Spinal cord (tissue), 10 donors: ENCODE data around the gene SNAI3. TPM values are rescaled to one million over a fixed set of nuclear protein-coding genes. Genes with fewer than 3 reads are reported as not detected.
"Not testable (repeated sequence)": the region's sequence is repeated elsewhere in the genome, so short reads cannot be mapped to it uniquely, and the experiment has no call there.

ENCODE experiments used
- DNase-seq, 6 donors: peaks; one replicate each; pipeline versions ENCODE4 v3.0.0 to v3.0.0-alpha.2; 2013 to 2015; ENCODE audit warnings: low spot score in 6 of 6, low read depth in 4 of 6
- H3K27ac ChIP-seq: one replicate; pipeline ENCODE4 v1.5.1; 2013; ENCODE audit warnings: low read depth, low read length, control low read depth
- H3K27me3 ChIP-seq: one replicate; pipeline ENCODE4 v1.6.1; 2013; ENCODE audit warnings: low read length; ENCODE audit not compliant: control insufficient read depth, insufficient read depth
- H3K36me3 ChIP-seq: one replicate; pipeline ENCODE4 v1.6.1; 2013; ENCODE audit warnings: low read length; ENCODE audit not compliant: control insufficient read depth, insufficient read depth
- H3K4me1 ChIP-seq: one replicate; pipeline ENCODE4 v1.6.1; 2013; ENCODE audit warnings: low read length; ENCODE audit not compliant: control insufficient read depth, insufficient read depth
- H3K4me3 ChIP-seq: one replicate; pipeline ENCODE4 v1.5.1; 2013; ENCODE audit warnings: low read depth, low read length, control low read depth
- H3K9me3 ChIP-seq: one replicate; pipeline ENCODE4 v1.6.1; 2013; ENCODE audit warnings: low read length; ENCODE audit not compliant: control insufficient read depth, insufficient read depth
- WGBS: methylation state at CpG from one replicate; pipeline ENCODE4 v1.1.5; 2013; ENCODE audit warnings: missing lambda C conversion rate; ENCODE audit not compliant: insufficient coverage; 5-methylcytosine and 5-hydroxymethylcytosine counted together
- polyA plus RNA-seq, 2 donors: library from polyadenylated mRNA; unstranded; fragments of 120-200 nt; gene quantifications; one replicate each; pipeline ENCODE4 v1.2.1, GENCODE V29; 2013; ENCODE audit not compliant: insufficient read length in 2 of 2
- total RNA-seq, 2 donors: library from RNA; depleted of rRNA in 1 of 2; stranded (reverse); fragments of 120-200 nt in 1 of 2; fragments of >200 nt in 1 of 2; gene quantifications; one replicate each; pipeline versions ENCODE4 v1.2.3 to v1.2.4, GENCODE V29; 2013 to 2014
- donor health status: healthy.

The SNAI3 gene
- total and polyA plus RNA-seq, 4 donors, result 0.30 to 2.2 (median 1.3) TPM

GRCh38 chr16:88672776-88673175 lies 13.5 kb downstream of the SNAI3 start:
- peaks cover 2% of the 10 kb centered on the region for H3K27me3 ChIP-seq
- peaks cover 51% of the 10 kb centered on the region for H3K36me3 ChIP-seq
- 33% methylated on average over 11 of the region's 11 CpGs for WGBS
- no peak for DNase-seq
- no peak overlapping the region for H3K4me3 ChIP-seq
- H3K27ac ChIP-seq, result no peak overlapping the region
- H3K4me1 ChIP-seq, result no peaks in the 10 kb centered on the region
- H3K9me3 ChIP-seq, result no peaks in the 10 kb centered on the region

- no peak for DNase-seq
- Histone ChIP-seq H3K27me3 (no peaks in the 10 kb centered on the region), H3K36me3 (peaks cover 54% of the 10 kb centered on the region), H3K9me3 (no peaks in the 10 kb centered on the region), H3K4me3 (no peak overlapping the region), H3K4me1 (no peaks in the 10 kb centered on the region), H3K27ac (no peak overlapping the region)
- whole genome bisulfite sequencing, result 89% methylated on average over 23 of the region's 23 CpGs
Measured at GRCh38 chr16:88671806-88672205, 14.5 kb downstream of the SNAI3 start.

- Histone ChIP-seq H3K4me1 (no peaks in the 10 kb centered on the region), H3K4me3 (no peak overlapping the region), H3K9me3 (no peaks in the 10 kb centered on the region), H3K27ac (no peak overlapping the region), H3K27me3 (no peaks in the 10 kb centered on the region), H3K36me3 (peaks cover 42% of the 10 kb centered on the region)
- DNase-seq, result no peak
- WGBS, result 92% methylated on average over 7 of the region's 10 CpGs
Measured at GRCh38 chr16:88669980-88670379, 16.3 kb downstream of the SNAI3 start.

- DNase-seq, H3K9me3 ChIP-seq, H3K27me3 ChIP-seq, H3K4me1 ChIP-seq, H3K27ac ChIP-seq, H3K4me3 ChIP-seq: not testable (repeated sequence)
- H3K36me3 ChIP-seq, result peaks cover 39% of the 10 kb centered on the region
- 100% methylated on average over 1 of the region's 8 CpGs for WGBS
Measured at GRCh38 chr16:88669493-88669892, 16.8 kb downstream of the SNAI3 start.

- no peak for DNase-seq
Measured at GRCh38 chr16:88667461-88667860, 18.8 kb downstream of the SNAI3 start.

GRCh38 chr16:88665570-88665969 lies 20.7 kb downstream of the SNAI3 start:
- WGBS, result 100% methylated on average over 2 of the region's 3 CpGs
- no peak for DNase-seq
- Histone ChIP-seq H3K27me3 (no peaks in the 10 kb centered on the region), H3K36me3 (peaks cover 15% of the 10 kb centered on the region), H3K9me3 (no peaks in the 10 kb centered on the region), H3K27ac (no peak overlapping the region), H3K4me1 (peaks cover 20% of the 10 kb centered on the region), H3K4me3 (no peak overlapping the region)

More at GRCh38 chr16:88667461-88667860, 18.8 kb downstream of the SNAI3 start:
- WGBS, result 62% methylated on average over 5 of the region's 5 CpGs
- peaks cover 23% of the 10 kb centered on the region for H3K36me3 ChIP-seq
- H3K4me3 ChIP-seq, result no peak overlapping the region
- H3K4me1 ChIP-seq, result peaks cover 9% of the 10 kb centered on the region
- H3K27me3 ChIP-seq, result no peaks in the 10 kb centered on the region
- H3K9me3 ChIP-seq, result no peaks in the 10 kb centered on the region
- H3K27ac ChIP-seq, result no peak overlapping the region

GRCh38 chr16:88665148-88665547 lies 21.2 kb downstream of the SNAI3 start:
- H3K36me3 ChIP-seq, result peaks cover 17% of the 10 kb centered on the region
- H3K4me3 ChIP-seq, result no peak overlapping the region
- H3K27me3 ChIP-seq, result no peaks in the 10 kb centered on the region
- H3K9me3 ChIP-seq, result no peaks in the 10 kb centered on the region
- H3K4me1 ChIP-seq, result peaks cover 20% of the 10 kb centered on the region
- no peak overlapping the region for H3K27ac ChIP-seq
- no peak for DNase-seq
- WGBS, result 77% methylated on average over 3 of the region's 4 CpGs

- no peaks in the 10 kb centered on the region for H3K27me3 ChIP-seq
- peak; percentile 92 to 99 (median 95) for DNase-seq
- WGBS, result under 1% methylated on average over 88 of the region's 88 CpGs
- peak within 1 kb of the TSS; percentile 79 for H3K27ac ChIP-seq
- H3K4me3 ChIP-seq, result peak within 1 kb of the TSS; percentile 95
- H3K4me1 ChIP-seq, result peaks cover 31% of the 10 kb centered on the region
- H3K36me3 ChIP-seq, result peaks cover 32% of the 10 kb centered on the region
- no peaks in the 10 kb centered on the region for H3K9me3 ChIP-seq
Measured at GRCh38 chr16:88662843-88663606, 23.3 kb downstream of the SNAI3 start, which contains the start of gene MVD. MVD (minus strand) TSS chr16:88663091; CDS start chr16:88663080, 11 bp downstream.

GRCh38 chr16:88662222-88662842 lies 24.0 kb downstream of the SNAI3 start:
- H3K27me3 ChIP-seq, result no peaks in the 10 kb centered on the region
- no peaks in the 10 kb centered on the region for H3K9me3 ChIP-seq
- peaks cover 31% of the 10 kb centered on the region for H3K4me1 ChIP-seq
- H3K4me3 ChIP-seq, result peak overlapping the region; percentile 95
- WGBS, result under 1% methylated on average over 49 of the region's 49 CpGs
- peak overlapping the region; percentile 61 for H3K27ac ChIP-seq
- DNase-seq, result peak in 1 of 6 donors; percentile 14
- H3K36me3 ChIP-seq, result peaks cover 36% of the 10 kb centered on the region
